Measurements from ENCODE around the gene NOL6.

NOL6 gene

DNA sequence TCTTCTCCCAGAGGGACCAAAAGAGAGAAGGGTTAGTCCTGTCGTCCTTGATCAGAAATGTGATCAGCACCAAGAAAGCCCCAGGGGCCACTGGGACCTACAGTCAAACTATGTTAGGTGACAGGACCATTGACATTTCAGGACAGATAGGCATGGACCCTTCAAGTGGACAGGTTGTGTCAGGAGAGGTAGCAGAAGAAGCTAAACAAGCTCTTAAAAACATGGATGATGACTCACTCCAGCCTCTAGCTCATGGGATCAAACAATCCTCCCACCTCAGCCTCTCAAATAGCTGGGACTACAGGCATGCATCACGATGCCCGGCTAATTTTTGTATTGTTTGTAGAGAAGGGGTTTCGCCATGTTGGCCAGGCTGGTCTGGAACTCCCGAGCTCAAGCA is 24.0 kb downstream of the NOL6 start:
- Histone ChIP-seq H3K27ac (ENCODE audit: low read length) (no peak overlapping the region), H3K27me3 (ENCODE audit: low read depth, low read length) (peaks cover 5% of the 10 kb centered on the region), H3K4me3 (ENCODE audit: low read depth in 1 of 2, low read length in 2 of 2) (no peak overlapping the region), H3K36me3 (ENCODE audit: control insufficient read depth in 1 of 2, insufficient read depth in 2 of 2, low read length in 2 of 2) (no peaks in the 10 kb centered on the region), H3K9me3 (ENCODE audit: control insufficient read depth in 1 of 2, low read length in 2 of 2) (no peaks in the 10 kb centered on the region), H3K4me1 (ENCODE audit: control insufficient read depth in 1 of 2, insufficient read depth in 2 of 2, low read length in 2 of 2) (peaks cover 4 to 10% of the 10 kb centered on the region in 2 donors)

DNA sequence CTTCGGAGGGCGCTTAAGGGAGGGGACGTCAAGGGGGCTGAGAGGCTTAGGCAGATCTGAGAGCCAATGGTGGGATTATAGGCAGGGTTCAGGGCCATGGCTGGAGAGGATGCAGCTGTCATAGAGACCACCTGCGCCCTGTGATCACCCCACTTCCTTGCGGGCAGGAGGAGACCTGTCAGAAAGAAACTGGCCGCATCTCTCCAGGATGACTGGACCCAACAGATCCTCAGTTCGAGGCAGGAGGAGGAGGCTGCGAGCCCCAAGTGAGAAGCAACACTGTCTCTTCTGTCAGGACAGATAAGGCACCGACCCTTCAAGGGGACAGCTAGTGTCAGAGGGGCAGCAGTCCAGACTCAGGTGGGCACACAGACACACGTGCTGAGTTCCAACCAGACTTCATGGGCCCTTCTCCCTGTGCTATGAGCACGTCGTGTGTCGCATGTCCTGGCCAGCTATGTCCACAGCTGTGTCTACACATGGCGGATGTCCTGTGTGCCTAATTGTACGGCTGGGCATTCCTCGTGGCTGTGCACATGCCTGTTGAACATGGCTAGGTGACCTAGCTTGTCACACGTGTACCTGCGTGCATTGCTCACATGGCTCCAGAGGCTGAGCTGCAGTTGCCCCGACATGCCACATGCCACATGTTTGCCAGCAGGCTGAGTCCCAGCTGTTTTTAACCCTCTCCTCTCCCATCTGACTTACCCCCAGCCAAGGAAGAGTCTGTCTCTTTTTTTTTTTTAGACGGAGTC is 25.7 kb downstream of the NOL6 start:
- H3K9me3 ChIP-seq (ENCODE audit: control insufficient read depth in 1 of 2, low read length in 2 of 2): no peaks in the 10 kb centered on the region
- H3K36me3 ChIP-seq (ENCODE audit: control insufficient read depth in 1 of 2, insufficient read depth in 2 of 2, low read length in 2 of 2): peaks cover 0 to 4% of the 10 kb centered on the region in 2 donors
- H3K27ac ChIP-seq (ENCODE audit: low read length): no peak overlapping the region
- H3K27me3 ChIP-seq (ENCODE audit: low read depth, low read length): peaks cover 5% of the 10 kb centered on the region
- peaks cover 4 to 10% of the 10 kb centered on the region in 2 donors for H3K4me1 ChIP-seq (ENCODE audit: control insufficient read depth in 1 of 2, insufficient read depth in 2 of 2, low read length in 2 of 2)
- H3K4me3 ChIP-seq (ENCODE audit: low read depth in 1 of 2, low read length in 2 of 2): peak overlapping the region; percentile 33 to 57

DNA sequence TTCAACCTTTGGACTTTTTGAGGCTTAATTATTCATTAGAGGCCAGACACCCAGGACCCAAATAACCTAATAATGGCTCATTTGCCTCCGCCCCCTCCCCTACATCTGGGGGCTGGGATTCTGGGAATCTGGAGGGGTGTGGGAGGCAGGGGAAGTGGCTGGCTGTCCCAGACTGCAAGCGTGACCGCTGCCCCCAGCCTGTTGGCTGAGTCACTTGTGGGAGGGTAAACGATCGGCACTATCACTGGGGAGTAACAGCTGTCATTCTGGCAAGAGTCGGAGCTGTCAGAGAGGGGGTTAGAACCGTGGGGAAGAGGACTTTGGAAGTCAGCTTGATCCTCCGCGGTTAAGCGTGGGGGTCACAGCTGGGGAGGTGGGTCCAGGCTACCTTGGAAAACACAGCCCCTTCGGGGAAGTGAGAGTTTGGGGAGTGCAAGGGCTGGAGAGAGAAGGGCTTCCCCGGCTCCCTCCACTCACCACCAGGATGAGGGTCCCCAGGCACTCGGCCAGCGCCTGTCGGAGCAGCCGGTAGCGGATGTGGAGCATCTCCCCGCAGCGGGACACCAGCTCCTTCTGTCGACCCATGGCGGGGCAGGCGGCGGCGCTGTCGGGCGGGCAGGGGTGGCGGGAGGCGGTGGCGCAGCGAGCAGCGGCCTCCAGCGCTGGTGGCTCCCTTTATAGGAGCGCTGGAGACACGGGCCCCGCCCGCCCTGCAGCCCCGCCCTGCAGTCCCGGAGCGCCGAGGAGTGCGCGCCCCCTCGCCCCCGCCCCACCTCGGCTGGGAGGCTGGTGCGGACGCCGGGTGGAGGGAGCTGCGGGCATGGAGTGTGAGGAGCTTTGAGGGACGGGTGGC is 26.6 kb downstream of the NOL6 start, which contains the start of gene AQP3:
TSS of gene AQP3 (minus strand) at position 648 of the 853 bp plus-strand sequence. CDS start at position 585, 63 bp downstream.
- H3K4me1 ChIP-seq (ENCODE audit: control insufficient read depth in 1 of 2, insufficient read depth in 2 of 2, low read length in 2 of 2): peaks cover 4 to 10% of the 10 kb centered on the region in 2 donors
- no peaks in the 10 kb centered on the region for H3K9me3 ChIP-seq (ENCODE audit: control insufficient read depth in 1 of 2, low read length in 2 of 2)
- peaks cover 5% of the 10 kb centered on the region for H3K27me3 ChIP-seq (ENCODE audit: low read depth, low read length)
- H3K36me3 ChIP-seq (ENCODE audit: control insufficient read depth in 1 of 2, insufficient read depth in 2 of 2, low read length in 2 of 2): peaks cover 0 to 5% of the 10 kb centered on the region in 2 donors
- peak within 1 kb of the TSS; percentile 57 to 68 for H3K4me3 ChIP-seq (ENCODE audit: low read depth in 1 of 2, low read length in 2 of 2)
- peak within 1 kb of the TSS; percentile 69 for H3K27ac ChIP-seq (ENCODE audit: low read length)

DNA sequence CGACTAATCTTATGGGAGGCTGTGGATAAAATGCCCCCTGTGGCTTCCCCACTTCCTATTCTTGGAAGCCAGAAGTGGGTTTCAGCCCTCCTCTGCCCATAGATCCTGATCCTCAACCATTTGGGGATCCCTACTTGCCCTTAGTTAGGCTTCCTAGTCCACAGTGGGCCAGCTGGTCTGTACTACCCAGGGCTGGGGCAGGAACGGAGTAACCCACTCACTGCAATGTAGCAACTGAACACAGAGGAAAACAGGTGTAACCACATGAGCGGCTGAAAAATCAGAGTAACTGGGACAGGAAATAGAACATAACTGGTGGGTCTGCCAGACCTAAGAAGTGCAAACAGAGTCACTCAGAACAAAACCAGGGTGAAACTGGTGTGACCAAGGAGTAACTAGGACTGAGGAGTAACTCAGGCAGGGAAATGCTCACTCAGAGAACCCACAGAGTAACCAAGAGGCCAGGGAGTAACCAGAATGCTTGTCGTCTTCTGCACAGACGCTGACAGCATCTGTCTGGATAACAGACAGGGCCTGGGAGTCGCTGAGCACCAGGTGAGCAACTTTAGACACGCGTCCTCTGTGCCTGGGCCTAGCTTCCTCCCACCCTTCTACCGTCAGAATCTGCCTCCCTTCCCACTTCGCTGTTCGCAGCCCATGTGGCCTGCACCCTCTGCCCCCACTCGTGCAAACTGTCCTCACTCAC is 27.3 kb downstream of the NOL6 start:
- H3K9me3 ChIP-seq (ENCODE audit: control insufficient read depth in 1 of 2, low read length in 2 of 2): no peaks in the 10 kb centered on the region
- H3K4me3 ChIP-seq (ENCODE audit: low read depth in 1 of 2, low read length in 2 of 2): peak overlapping the region; percentile 57 to 68
- peak overlapping the region; percentile 69 for H3K27ac ChIP-seq (ENCODE audit: low read length)
- H3K27me3 ChIP-seq (ENCODE audit: low read depth, low read length): peaks cover 5% of the 10 kb centered on the region
- H3K4me1 ChIP-seq (ENCODE audit: control insufficient read depth in 1 of 2, insufficient read depth in 2 of 2, low read length in 2 of 2): peaks cover 4 to 10% of the 10 kb centered on the region in 2 donors
- H3K36me3 ChIP-seq (ENCODE audit: control insufficient read depth in 1 of 2, insufficient read depth in 2 of 2, low read length in 2 of 2): peaks cover 0 to 5% of the 10 kb centered on the region in 2 donors

DNA sequence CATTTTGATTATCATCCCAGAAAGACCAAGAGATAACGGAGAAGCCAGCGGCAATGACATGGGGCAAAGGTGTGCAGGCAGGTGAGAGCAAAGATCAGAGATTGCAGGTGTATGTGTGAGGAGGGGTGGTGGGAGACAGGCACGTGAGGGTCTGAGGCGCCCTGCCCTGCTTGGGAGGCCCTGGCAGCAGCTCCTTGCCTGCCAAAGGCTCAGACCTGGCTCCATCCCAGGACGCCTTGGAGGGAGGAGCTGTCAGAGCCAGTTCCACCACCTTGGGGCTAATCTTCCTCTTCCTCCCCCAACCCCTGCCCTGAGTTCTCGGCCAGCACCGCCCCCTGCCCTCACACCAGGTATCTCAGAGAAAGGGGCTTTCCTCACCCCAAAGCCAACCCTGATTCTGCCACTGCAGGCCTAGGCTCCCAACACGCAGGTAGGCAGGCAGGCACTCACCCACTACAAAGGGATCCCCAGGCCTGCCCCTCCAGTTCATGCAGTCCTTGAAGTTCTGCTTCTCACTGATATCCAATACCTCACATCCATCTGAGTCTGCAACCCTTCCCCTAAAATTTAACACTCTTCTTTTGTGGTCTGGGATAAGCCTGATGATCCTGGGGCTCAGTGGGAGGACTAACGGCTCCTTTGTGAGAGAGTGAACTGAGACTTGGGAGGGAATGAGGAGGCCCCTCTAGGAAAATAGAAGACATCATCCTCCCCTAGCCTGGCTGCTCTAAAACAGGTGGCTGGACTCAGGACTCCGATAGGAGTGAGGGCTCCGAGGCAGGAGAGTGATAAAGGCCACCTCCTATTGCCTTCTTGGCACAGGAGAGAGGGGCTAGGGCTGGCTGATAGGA is 28.1 kb downstream of the NOL6 start:
- H3K4me3 ChIP-seq (ENCODE audit: low read depth in 1 of 2, low read length in 2 of 2): peak overlapping the region in 1 of 2 donors; percentile 68
- H3K27ac ChIP-seq (ENCODE audit: low read length): peak overlapping the region; percentile 69

DNA sequence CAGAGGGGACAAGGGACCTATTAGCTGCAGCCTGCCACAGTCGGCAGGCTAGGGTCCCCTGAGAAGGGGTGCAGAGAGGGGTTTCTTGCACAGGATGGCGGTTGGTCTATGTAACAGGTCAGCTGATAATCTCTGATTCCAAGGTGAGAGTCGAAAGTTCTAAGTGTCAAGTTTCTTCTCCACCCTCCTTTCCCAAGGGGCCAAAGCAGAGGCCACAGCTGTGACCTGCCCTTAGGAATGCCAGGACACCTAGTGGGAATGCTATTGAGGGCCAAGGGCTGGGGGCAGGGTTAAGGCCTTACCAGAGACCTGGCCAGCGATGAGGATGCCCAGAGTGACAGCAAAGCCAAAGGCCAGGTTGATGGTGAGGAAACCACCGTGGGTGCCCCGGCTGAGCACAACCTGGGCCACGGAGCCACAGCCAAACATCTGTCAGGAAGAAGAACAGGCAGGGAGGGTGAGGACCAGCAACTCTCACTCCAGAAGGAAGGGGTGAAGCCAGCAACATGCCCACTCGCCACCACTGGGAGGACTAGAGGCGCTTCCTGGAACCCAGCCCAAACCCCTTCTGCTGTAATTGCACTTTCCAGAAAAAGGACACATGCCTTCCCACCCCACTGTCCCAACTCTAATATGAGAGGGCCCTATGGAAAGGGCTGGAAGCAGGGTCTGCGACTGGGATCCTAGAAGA is 30.1 kb downstream of the NOL6 start:
- H3K27ac ChIP-seq (ENCODE audit: low read length): no peak overlapping the region
- no peaks in the 10 kb centered on the region for H3K9me3 ChIP-seq (ENCODE audit: control insufficient read depth in 1 of 2, low read length in 2 of 2)
- H3K4me1 ChIP-seq (ENCODE audit: control insufficient read depth in 1 of 2, insufficient read depth in 2 of 2, low read length in 2 of 2): peaks cover 4 to 10% of the 10 kb centered on the region in 2 donors
- H3K36me3 ChIP-seq (ENCODE audit: control insufficient read depth in 1 of 2, insufficient read depth in 2 of 2, low read length in 2 of 2): peaks cover 0 to 5% of the 10 kb centered on the region in 2 donors
- H3K27me3 ChIP-seq (ENCODE audit: low read depth, low read length): peaks cover 5% of the 10 kb centered on the region
- H3K4me3 ChIP-seq (ENCODE audit: low read depth in 1 of 2, low read length in 2 of 2): no peak overlapping the region

More for the DNA sequence above, 28.1 kb downstream of the NOL6 start:
- peaks cover 0 to 5% of the 10 kb centered on the region in 2 donors for H3K36me3 ChIP-seq (ENCODE audit: control insufficient read depth in 1 of 2, insufficient read depth in 2 of 2, low read length in 2 of 2)
- peaks cover 4 to 10% of the 10 kb centered on the region in 2 donors for H3K4me1 ChIP-seq (ENCODE audit: control insufficient read depth in 1 of 2, insufficient read depth in 2 of 2, low read length in 2 of 2)
- peaks cover 5% of the 10 kb centered on the region for H3K27me3 ChIP-seq (ENCODE audit: low read depth, low read length)
- no peaks in the 10 kb centered on the region for H3K9me3 ChIP-seq (ENCODE audit: control insufficient read depth in 1 of 2, low read length in 2 of 2)

DNA sequence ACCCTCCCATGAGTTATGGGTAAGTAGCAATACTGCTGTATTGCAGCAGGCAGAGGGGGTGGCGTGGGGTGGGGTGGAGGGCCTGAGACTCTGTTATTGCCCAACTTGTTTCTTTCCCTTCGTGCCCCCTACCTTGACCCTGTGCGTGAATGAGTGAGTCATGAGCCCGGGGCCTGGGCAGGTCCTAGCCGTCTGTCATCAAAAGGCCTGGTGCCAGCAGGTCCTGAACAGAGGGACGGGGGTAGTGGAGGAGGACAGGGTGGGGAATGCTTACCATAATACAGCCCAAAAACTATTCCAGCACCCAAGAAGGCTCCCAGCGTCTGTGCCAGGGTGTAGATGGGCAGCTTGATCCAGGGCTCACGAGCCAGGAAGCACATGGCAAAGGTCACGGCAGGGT is 30.7 kb downstream of the NOL6 start:
- Histone ChIP-seq H3K9me3 (ENCODE audit: control insufficient read depth in 1 of 2, low read length in 2 of 2) (no peaks in the 10 kb centered on the region), H3K4me1 (ENCODE audit: control insufficient read depth in 1 of 2, insufficient read depth in 2 of 2, low read length in 2 of 2) (peaks cover 4 to 10% of the 10 kb centered on the region in 2 donors), H3K27ac (ENCODE audit: low read length) (no peak overlapping the region), H3K27me3 (ENCODE audit: low read depth, low read length) (peaks cover 4% of the 10 kb centered on the region), H3K36me3 (ENCODE audit: control insufficient read depth in 1 of 2, insufficient read depth in 2 of 2, low read length in 2 of 2) (peaks cover 0 to 5% of the 10 kb centered on the region in 2 donors), H3K4me3 (ENCODE audit: low read depth in 1 of 2, low read length in 2 of 2) (no peak overlapping the region)

DNA sequence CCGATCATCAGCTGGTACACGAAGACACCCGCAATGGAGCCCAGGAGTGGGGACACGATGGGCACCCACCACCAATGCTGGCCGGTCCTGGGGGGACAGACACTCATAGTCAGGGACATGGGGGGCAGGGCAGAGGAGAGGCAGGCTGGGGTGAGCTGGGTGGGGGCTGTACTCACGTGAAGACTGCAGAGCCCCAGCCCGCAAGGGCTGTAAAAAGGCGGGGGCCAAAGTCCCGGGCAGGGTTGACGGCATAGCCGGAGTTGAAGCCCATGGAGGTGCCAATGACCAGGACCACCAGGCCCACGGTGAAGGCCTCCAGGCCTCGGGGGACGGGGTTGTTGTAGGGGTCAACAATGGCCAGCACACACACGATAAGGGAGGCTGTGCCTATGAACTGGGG is 31.6 kb downstream of the NOL6 start:
- H3K4me1 ChIP-seq (ENCODE audit: control insufficient read depth in 1 of 2, insufficient read depth in 2 of 2, low read length in 2 of 2): peaks cover 4% of the 10 kb centered on the region in 2 donors
- H3K27ac ChIP-seq (ENCODE audit: low read length): no peak overlapping the region
- H3K36me3 ChIP-seq (ENCODE audit: control insufficient read depth in 1 of 2, insufficient read depth in 2 of 2, low read length in 2 of 2): peaks cover 0 to 5% of the 10 kb centered on the region in 2 donors
- H3K9me3 ChIP-seq (ENCODE audit: control insufficient read depth in 1 of 2, low read length in 2 of 2): no peaks in the 10 kb centered on the region
- H3K27me3 ChIP-seq (ENCODE audit: low read depth, low read length): no peaks in the 10 kb centered on the region
- no peak overlapping the region for H3K4me3 ChIP-seq (ENCODE audit: low read depth in 1 of 2, low read length in 2 of 2)

DNA sequence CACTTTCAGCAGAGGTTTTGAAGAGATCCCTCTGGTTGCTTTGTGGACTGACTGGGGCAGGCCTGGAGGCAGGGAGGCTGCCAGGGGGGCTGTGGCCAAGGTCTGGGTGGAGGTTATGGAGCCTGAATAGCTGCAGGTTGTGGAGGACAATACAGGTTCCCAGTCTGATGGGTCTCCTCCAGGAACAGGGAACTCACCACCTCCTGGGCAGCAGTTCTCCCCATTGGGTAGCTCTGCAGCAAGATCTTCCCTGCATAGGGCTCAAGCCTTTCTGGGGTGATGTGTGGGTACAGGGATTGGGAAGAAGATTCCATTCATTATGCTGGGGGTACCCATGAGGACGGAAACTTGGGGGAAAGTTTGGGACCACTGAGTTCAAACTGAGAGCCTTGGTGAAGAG is 33.1 kb downstream of the NOL6 start:
- no peak overlapping the region for H3K27ac ChIP-seq (ENCODE audit: low read length)
- H3K4me3 ChIP-seq (ENCODE audit: low read depth in 1 of 2, low read length in 2 of 2): no peak overlapping the region
- H3K27me3 ChIP-seq (ENCODE audit: low read depth, low read length): no peaks in the 10 kb centered on the region
- H3K36me3 ChIP-seq (ENCODE audit: control insufficient read depth in 1 of 2, insufficient read depth in 2 of 2, low read length in 2 of 2): peaks cover 0 to 5% of the 10 kb centered on the region in 2 donors
- H3K9me3 ChIP-seq (ENCODE audit: control insufficient read depth in 1 of 2, low read length in 2 of 2): no peaks in the 10 kb centered on the region
- peaks cover 0 to 4% of the 10 kb centered on the region in 2 donors for H3K4me1 ChIP-seq (ENCODE audit: control insufficient read depth in 1 of 2, insufficient read depth in 2 of 2, low read length in 2 of 2)

DNA sequence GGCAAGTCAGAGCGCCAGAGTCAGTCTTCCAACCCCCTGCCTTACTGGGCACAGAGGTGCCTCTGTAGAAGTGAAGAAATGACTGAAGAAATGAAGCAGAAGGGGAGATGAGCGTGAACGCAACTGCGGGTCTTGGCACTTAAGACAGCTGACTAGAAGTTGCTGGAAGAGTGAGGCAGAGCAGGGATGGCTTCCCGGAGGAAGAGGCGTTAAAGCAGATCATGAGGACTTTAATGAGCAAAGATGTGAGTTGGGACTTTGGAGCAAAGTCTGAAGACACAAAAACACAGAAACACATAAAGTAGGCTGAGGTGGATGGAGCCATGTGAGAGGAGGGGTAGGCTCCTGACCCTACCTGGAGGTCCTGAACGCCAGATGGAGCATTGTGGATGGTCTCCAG is 33.5 kb downstream of the NOL6 start:
- Histone ChIP-seq H3K4me1 (ENCODE audit: control insufficient read depth in 1 of 2, insufficient read depth in 2 of 2, low read length in 2 of 2) (peaks cover 0 to 4% of the 10 kb centered on the region in 2 donors), H3K9me3 (ENCODE audit: control insufficient read depth in 1 of 2, low read length in 2 of 2) (no peaks in the 10 kb centered on the region), H3K36me3 (ENCODE audit: control insufficient read depth in 1 of 2, insufficient read depth in 2 of 2, low read length in 2 of 2) (peaks cover 0 to 5% of the 10 kb centered on the region in 2 donors), H3K27ac (ENCODE audit: low read length) (no peak overlapping the region), H3K4me3 (ENCODE audit: low read depth in 1 of 2, low read length in 2 of 2) (no peak overlapping the region), H3K27me3 (ENCODE audit: low read depth, low read length) (no peaks in the 10 kb centered on the region)

All from muscle layer of duodenum (tissue), 2 donors.